HFFc6 (cell line): Measurements from ENCODE around the gene SLC66A1. TPM values are rescaled to one million over a fixed set of nuclear protein-coding genes. Genes with fewer than 3 reads are reported as not detected.
A peak's percentile ranks its signal among the peaks of the same experiment; 100 is the strongest.

Experiments
- DNase-seq: peaks from one replicate; pipeline ENCODE4 v3.0.0-alpha.2; 2018
- H3K27ac Mint-ChIP-seq: 2 replicates; pipeline ENCODE4 v1.8.0; 2020; ENCODE audit warnings: mild to moderate bottlenecking, mixed read lengths
- H3K27me3 Mint-ChIP-seq: 2 replicates; pipeline ENCODE4 v1.8.0; 2021; ENCODE audit warnings: mild to moderate bottlenecking, moderate library complexity, mixed read lengths; ENCODE audit not compliant: insufficient read depth
- H3K36me3 Mint-ChIP-seq: 2 replicates; pipeline ENCODE4 v1.8.0; 2021; ENCODE audit warnings: low read depth, mixed read lengths
- H3K4me1 Mint-ChIP-seq: 2 replicates; pipeline ENCODE4 v1.8.0; 2020; ENCODE audit warnings: low read depth, mixed read lengths
- H3K4me3 Mint-ChIP-seq: 2 replicates; pipeline ENCODE4 v1.8.0; 2020; ENCODE audit warnings: mild to moderate bottlenecking, moderate library complexity, mixed read lengths
- H3K9me3 Mint-ChIP-seq: 2 replicates; pipeline ENCODE4 v1.8.0; 2020; ENCODE audit warnings: mild to moderate bottlenecking, mixed read lengths
- CTCF ChIP-seq: fragments of 200-600 bp; sonication (generic); IDR thresholded peaks from 2 replicates; pipeline ENCODE4 v1.5.0; 2021; ENCODE audit warnings: antibody characterized with exemption, mild to moderate bottlenecking
- total RNA-seq, 6 experiments: library from RNA; stranded (reverse); fragmentation: NEBNext Ultra II Directional; extraction: Animal tissue kit (Norgen Biotek cat#: 25700); gene quantifications; 2 replicates in 1 of 6; 3 replicates in 5 of 6; pipeline ENCODE4 v1.2.3, GENCODE V29; 2021

SLC66A1 gene
- total RNA-seq, 6 experiments from 2014 or later = 13.3 to 15.6 (median 14.2) TPM

GRCh38 chr1:19357299-19357986 is 45.3 kb downstream of the SLC66A1 start:
- no peak overlapping the region for H3K4me3 Mint-ChIP-seq
- peaks cover 18% of the 10 kb centered on the region for H3K4me1 Mint-ChIP-seq
- no peak for DNase-seq
- H3K36me3 Mint-ChIP-seq = peaks cover 16% of the 10 kb centered on the region; the same call in 1 of the 2 replicates
- no peaks in the 10 kb centered on the region for H3K9me3 Mint-ChIP-seq
- no peaks in the 10 kb centered on the region; the same call in 1 of the 2 replicates for H3K27me3 Mint-ChIP-seq
- TF ChIP-seq CTCF = no peak
- no peak overlapping the region for H3K27ac Mint-ChIP-seq

GRCh38 chr1:19358710-19359109 is 46.6 kb downstream of the SLC66A1 start:
- no peak for DNase-seq
- H3K4me1 Mint-ChIP-seq = peaks cover 21% of the 10 kb centered on the region
- no peak overlapping the region for H3K27ac Mint-ChIP-seq
- no peak for TF ChIP-seq CTCF
- peaks cover 16% of the 10 kb centered on the region; the same call in 1 of the 2 replicates for H3K36me3 Mint-ChIP-seq
- no peaks in the 10 kb centered on the region for H3K9me3 Mint-ChIP-seq
- no peak overlapping the region for H3K4me3 Mint-ChIP-seq
- H3K27me3 Mint-ChIP-seq = no peaks in the 10 kb centered on the region; the same call in 1 of the 2 replicates

GRCh38 chr1:19359357-19359756 is 47.2 kb downstream of the SLC66A1 start:
- DNase-seq = no peak
- peaks cover 25% of the 10 kb centered on the region for H3K4me1 Mint-ChIP-seq
- H3K4me3 Mint-ChIP-seq = no peak overlapping the region
- H3K36me3 Mint-ChIP-seq = peaks cover 13% of the 10 kb centered on the region; the same call in 1 of the 2 replicates
- no peaks in the 10 kb centered on the region for H3K9me3 Mint-ChIP-seq
- TF ChIP-seq CTCF = no peak
- no peak overlapping the region for H3K27ac Mint-ChIP-seq
- no peaks in the 10 kb centered on the region; the same call in 1 of the 2 replicates for H3K27me3 Mint-ChIP-seq

- no peak for DNase-seq
- Mint-ChIP-seq H3K27ac (peak overlapping the region; percentile 24; the same call in 1 of the 2 replicates), H3K9me3 (no peaks in the 10 kb centered on the region), H3K27me3 (no peaks in the 10 kb centered on the region; the same call in 1 of the 2 replicates), H3K36me3 (peaks cover 15% of the 10 kb centered on the region; the same call in 1 of the 2 replicates), H3K4me3 (no peak overlapping the region), H3K4me1 (peaks cover 29% of the 10 kb centered on the region)
- TF ChIP-seq CTCF = no peak
These were observed 47.9 kb downstream of the SLC66A1 start for GRCh38 chr1:19360016-19360415.

- Mint-ChIP-seq H3K4me1 (peaks cover 29% of the 10 kb centered on the region), H3K27ac (no peak overlapping the region), H3K36me3 (peaks cover 14% of the 10 kb centered on the region; the same call in 1 of the 2 replicates), H3K27me3 (no peaks in the 10 kb centered on the region; the same call in 1 of the 2 replicates), H3K4me3 (no peak overlapping the region), H3K9me3 (no peaks in the 10 kb centered on the region)
- no peak for DNase-seq
- no peak for TF ChIP-seq CTCF
These were observed 48.3 kb downstream of the SLC66A1 start for GRCh38 chr1:19360432-19360831.
